Prostate gland (tissue), 2 donors: ENCODE measurements around the gene CADM3. TPM values are rescaled to one million over a fixed set of nuclear protein-coding genes. Genes with fewer than 3 reads are reported as not detected.

Experiments used
- DNase-seq: peaks from one replicate; pipeline ENCODE4 v3.0.0-alpha.2; 2019; ENCODE audit warnings: low spot score
- H3K27ac ChIP-seq, 2 donors: fragments of 200-600 bp; sonication (generic); 2 replicates each; pipeline ENCODE4 v1.5.1; 2017 to 2019
- H3K27me3 ChIP-seq: fragments of 200-600 bp; sonication (generic); replicated peaks from 2 replicates; pipeline ENCODE4 v1.5.1; 2019; ENCODE audit not compliant: insufficient read depth
- H3K36me3 ChIP-seq, 2 donors: fragments of 200-600 bp; sonication (generic); 1 replicate in 1 of 2; 2 replicates in 1 of 2; pipeline versions ENCODE4 v1.5.1 to v1.8.1; 2017 to 2019
- H3K4me1 ChIP-seq: fragments of 200-600 bp; sonication (generic); replicated peaks from 2 replicates; pipeline ENCODE4 v1.5.1; 2019
- H3K4me3 ChIP-seq, 2 donors: fragments of 200-600 bp; sonication (generic); 2 replicates each; pipeline ENCODE4 v1.5.1; 2017 to 2019
- H3K9me3 ChIP-seq: fragments of 200-600 bp; sonication (generic); 2 replicates; pipeline ENCODE4 v1.5.1; 2017
- POLR2A ChIP-seq: fragments of 450-650 bp; IDR thresholded peaks from one replicate; pipeline ENCODE4 v1.6.1; 2016; ENCODE audit warnings: antibody characterized with exemption, mild to moderate bottlenecking
- POLR2AphosphoS5 ChIP-seq: sonication (generic); formaldehyde crosslinking; IDR thresholded peaks from one replicate; pipeline ENCODE4 v1.6.1; 2017; ENCODE audit warnings: antibody characterized with exemption
- WGBS: methylation state at CpG from one replicate; pipeline ENCODE4 v1.1.5; 2018; 5-methylcytosine and 5-hydroxymethylcytosine counted together
- intact Hi-C: fragments of 100-400 bp; cut with DNase I; formaldehyde crosslinking; loops from one replicate; pipeline ENCODE4 v1.14.2; 2022
- total RNA-seq, 2 donors: library from RNA; depleted of rRNA; stranded (reverse); fragments of >200 nt; gene quantifications; one replicate each; pipeline ENCODE4 v1.1.0, GENCODE V29; 2016
- TF ChIP-seq, protein P1 (sequence below), 4 experiments: fragments of 200-600 bp in 2 of 4; fragments of 450-650 bp in 2 of 4; sonication (generic) in 2 of 4; IDR thresholded peaks; 1 replicate in 3 of 4; 2 replicates in 1 of 4; pipeline ENCODE4 v1.5.1; 2016 to 2019; ENCODE audit warnings: antibody characterized with exemption in 4 of 4, mild to moderate bottlenecking in 2 of 4, moderate library complexity in 2 of 4

Gene CADM3
- total RNA-seq, 2 donors from 2014 or later: 0.23 to 4.7 TPM

- Histone ChIP-seq H3K4me3 (no peak overlapping the region), H3K27ac (no peak overlapping the region), H3K27me3 (peaks cover 2% of the 10 kb centered on the region), H3K36me3 (no peaks in the 10 kb centered on the region), H3K4me1 (no peaks in the 10 kb centered on the region), H3K9me3 (no peaks in the 10 kb centered on the region)
- TF ChIP-seq POLR2AphosphoS5 (no peak), POLR2A (no peak)
- TF ChIP-seq, protein P1, sequence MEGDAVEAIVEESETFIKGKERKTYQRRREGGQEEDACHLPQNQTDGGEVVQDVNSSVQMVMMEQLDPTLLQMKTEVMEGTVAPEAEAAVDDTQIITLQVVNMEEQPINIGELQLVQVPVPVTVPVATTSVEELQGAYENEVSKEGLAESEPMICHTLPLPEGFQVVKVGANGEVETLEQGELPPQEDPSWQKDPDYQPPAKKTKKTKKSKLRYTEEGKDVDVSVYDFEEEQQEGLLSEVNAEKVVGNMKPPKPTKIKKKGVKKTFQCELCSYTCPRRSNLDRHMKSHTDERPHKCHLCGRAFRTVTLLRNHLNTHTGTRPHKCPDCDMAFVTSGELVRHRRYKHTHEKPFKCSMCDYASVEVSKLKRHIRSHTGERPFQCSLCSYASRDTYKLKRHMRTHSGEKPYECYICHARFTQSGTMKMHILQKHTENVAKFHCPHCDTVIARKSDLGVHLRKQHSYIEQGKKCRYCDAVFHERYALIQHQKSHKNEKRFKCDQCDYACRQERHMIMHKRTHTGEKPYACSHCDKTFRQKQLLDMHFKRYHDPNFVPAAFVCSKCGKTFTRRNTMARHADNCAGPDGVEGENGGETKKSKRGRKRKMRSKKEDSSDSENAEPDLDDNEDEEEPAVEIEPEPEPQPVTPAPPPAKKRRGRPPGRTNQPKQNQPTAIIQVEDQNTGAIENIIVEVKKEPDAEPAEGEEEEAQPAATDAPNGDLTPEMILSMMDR (IDR thresholded peaks at IDR 0.05): no peak
- DNase-seq: no peak
- intact Hi-C loops: no loop called here
- 37% methylated on average over 18 of the region's 18 CpGs for WGBS
Observed at GRCh38 chr1:159141584-159142390, 29.6 kb upstream of the CADM3 start.

- intact Hi-C loops: no loop called here
- TF ChIP-seq POLR2AphosphoS5: no peak
- TF ChIP-seq, protein P1 (IDR thresholded peaks at IDR 0.05): no peak
- TF ChIP-seq POLR2A: no peak
- no peak for DNase-seq
- H3K27ac ChIP-seq: no peak overlapping the region
- H3K36me3 ChIP-seq: no peaks in the 10 kb centered on the region
- peaks cover 2% of the 10 kb centered on the region for H3K27me3 ChIP-seq
- no peaks in the 10 kb centered on the region for H3K9me3 ChIP-seq
- whole genome bisulfite sequencing: 33% methylated on average over 2 of the region's 2 CpGs
- H3K4me3 ChIP-seq: no peak overlapping the region
- H3K4me1 ChIP-seq: no peaks in the 10 kb centered on the region
Observed at GRCh38 chr1:159142391-159142663, 29.1 kb upstream of the CADM3 start.

DNA sequence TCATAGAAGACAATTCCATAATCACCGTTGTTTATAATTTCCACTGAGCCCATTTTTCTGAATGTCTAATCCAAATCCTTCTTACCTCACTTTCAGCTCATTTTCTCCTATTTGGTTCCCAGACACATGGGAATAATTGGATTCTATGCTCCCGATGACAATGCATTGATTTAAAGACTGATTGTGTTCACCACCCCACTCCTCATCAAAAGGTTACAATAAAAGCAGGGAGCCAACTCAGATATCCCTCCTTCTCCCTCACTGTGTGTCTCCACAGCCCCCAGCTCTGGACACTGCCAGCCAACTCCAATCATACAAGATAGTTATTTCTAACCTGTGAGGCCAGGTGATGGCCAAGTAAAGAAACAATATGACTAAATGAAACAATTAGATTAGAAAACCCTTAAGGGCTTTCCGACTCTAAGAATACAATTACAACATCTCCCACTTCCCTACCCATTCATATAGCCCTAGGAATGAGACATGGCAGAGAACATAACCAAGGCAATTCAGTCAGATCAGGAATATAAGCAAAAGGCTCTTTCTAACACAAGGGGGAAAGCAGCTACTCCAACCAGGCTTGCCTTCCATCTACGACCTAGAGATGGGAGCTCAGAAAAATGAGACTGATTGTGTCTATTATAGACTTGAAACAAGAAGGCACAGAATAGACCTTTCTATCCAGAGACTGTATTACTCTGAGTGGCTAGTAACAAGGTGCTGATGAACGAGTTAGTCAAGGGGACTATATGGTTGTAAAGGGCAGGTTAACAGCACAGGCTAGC, 28.5 kb upstream of the CADM3 start:
- DNase-seq: no peak
- WGBS: 57% methylated on average over 5 of the region's 5 CpGs
- Histone ChIP-seq H3K27me3 (peaks cover 2% of the 10 kb centered on the region), H3K4me3 (no peak overlapping the region), H3K4me1 (no peaks in the 10 kb centered on the region), H3K9me3 (no peaks in the 10 kb centered on the region), H3K27ac (no peak overlapping the region), H3K36me3 (no peaks in the 10 kb centered on the region)
- TF ChIP-seq, protein P1 (IDR thresholded peaks at IDR 0.05): no peak
- TF ChIP-seq POLR2AphosphoS5 (no peak), POLR2A (no peak)
- intact Hi-C loops: no loop called here

- Histone ChIP-seq H3K27ac (no peak overlapping the region), H3K9me3 (no peaks in the 10 kb centered on the region), H3K4me1 (no peaks in the 10 kb centered on the region), H3K27me3 (peaks cover 2% of the 10 kb centered on the region), H3K4me3 (no peak overlapping the region), H3K36me3 (no peaks in the 10 kb centered on the region)
- intact Hi-C loops: no loop called here
- 93% methylated on average over 3 of the region's 3 CpGs for WGBS
- no peak for TF ChIP-seq POLR2AphosphoS5
- TF ChIP-seq, protein P1 (IDR thresholded peaks at IDR 0.05): no peak
- no peak for TF ChIP-seq POLR2A
- DNase-seq: no peak
Observed at GRCh38 chr1:159144571-159144970, 26.8 kb upstream of the CADM3 start.
